ENCODE data around the gene ASB4. TPM values are rescaled to one million over a fixed set of nuclear protein-coding genes. Genes with fewer than 3 reads are reported as not detected.

The ASB4 gene
- total RNA-seq, 4 donors from 2014 or later = 0.34 to 1.5 TPM; not detected in 2

DNA sequence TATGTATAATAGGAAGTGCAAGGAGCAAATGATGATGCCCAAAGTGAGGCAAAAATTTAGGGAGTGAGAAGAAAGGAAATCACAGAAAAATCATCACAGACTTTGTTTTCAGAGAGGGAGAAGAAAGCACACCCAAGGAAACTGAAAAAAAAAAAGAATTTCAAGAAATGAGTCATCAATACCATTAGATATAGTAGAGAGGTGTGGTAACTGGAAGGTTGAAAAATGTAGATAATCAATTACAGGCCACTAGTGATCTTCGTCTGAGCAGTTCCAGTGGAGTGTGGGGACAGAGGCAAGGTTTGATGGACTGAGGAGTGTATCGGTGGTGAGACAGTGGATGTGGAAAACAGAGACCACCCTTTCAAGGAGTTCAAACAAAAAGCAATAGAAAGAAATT, 31.7 kb downstream of the ASB4 start:
- intact Hi-C loops (cut with DNase I; ENCODE audit: low total_unique reads) = no loop called here
- no peak for TF ChIP-seq CTCF (IDR thresholded peaks at IDR 0.05)
- TF ChIP-seq POLR2A (IDR thresholded peaks at IDR 0.05) = no peak
- Histone ChIP-seq H3K27ac (no peak overlapping the region), H3K27me3 (no peaks in the 10 kb centered on the region), H3K9me3 (no peaks in the 10 kb centered on the region), H3K4me3 (no peak overlapping the region), H3K36me3 (no peaks in the 10 kb centered on the region), H3K4me1 (no peaks in the 10 kb centered on the region)
- DNase-seq = no peak

GRCh38 chr7:95517870-95518269, 32.1 kb downstream of the ASB4 start:
- Histone ChIP-seq H3K4me1 (no peaks in the 10 kb centered on the region), H3K27me3 (no peaks in the 10 kb centered on the region), H3K36me3 (no peaks in the 10 kb centered on the region), H3K27ac (no peak overlapping the region), H3K9me3 (no peaks in the 10 kb centered on the region), H3K4me3 (no peak overlapping the region)
- intact Hi-C loops (cut with DNase I; ENCODE audit: low total_unique reads) = no loop called here
- no peak for DNase-seq
- no peak for TF ChIP-seq POLR2A (IDR thresholded peaks at IDR 0.05)
- TF ChIP-seq CTCF (IDR thresholded peaks at IDR 0.05) = no peak

DNA sequence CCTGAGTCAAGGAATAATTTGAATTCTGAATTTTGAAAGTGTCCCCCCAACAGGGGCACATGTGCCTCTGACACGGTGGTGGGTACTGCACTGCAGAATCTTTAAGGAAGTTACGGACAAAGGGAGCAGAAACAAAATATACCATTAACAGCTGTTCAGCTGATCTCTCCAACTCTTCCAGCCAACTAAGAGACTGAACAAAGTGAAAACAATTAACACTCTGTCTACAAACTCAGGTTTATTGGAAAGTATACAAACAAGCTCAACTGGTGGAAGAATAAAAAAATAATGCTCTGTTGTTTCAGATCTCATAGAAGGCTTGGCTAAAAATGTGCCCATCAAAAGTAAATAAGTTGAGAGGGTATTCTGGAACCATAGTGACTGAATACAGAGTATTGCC, 34.4 kb downstream of the ASB4 start:
- Histone ChIP-seq H3K27ac (no peak overlapping the region), H3K9me3 (no peaks in the 10 kb centered on the region), H3K36me3 (no peaks in the 10 kb centered on the region), H3K4me1 (no peaks in the 10 kb centered on the region), H3K4me3 (no peak overlapping the region), H3K27me3 (no peaks in the 10 kb centered on the region)
- intact Hi-C loops (cut with DNase I; ENCODE audit: low total_unique reads) = no loop called here
- no peak for DNase-seq
- TF ChIP-seq CTCF (IDR thresholded peaks at IDR 0.05) (no peak), POLR2A (IDR thresholded peaks at IDR 0.05) (no peak)

GRCh38 chr7:95525503-95525902, 39.8 kb downstream of the ASB4 start:
- Histone ChIP-seq H3K27ac (peak overlapping the region in 1 of 2 donors; percentile 45), H3K4me3 (no peak overlapping the region), H3K9me3 (no peaks in the 10 kb centered on the region), H3K36me3 (no peaks in the 10 kb centered on the region), H3K27me3 (no peaks in the 10 kb centered on the region), H3K4me1 (no peaks in the 10 kb centered on the region)
- DNase-seq = no peak
- no peak for TF ChIP-seq POLR2A (IDR thresholded peaks at IDR 0.05)
- TF ChIP-seq CTCF (IDR thresholded peaks at IDR 0.05) = no peak
- intact Hi-C loops (cut with DNase I; ENCODE audit: low total_unique reads) = loop anchor here (5.0 kb wide), 1 partner anchor 162 kb away; no protein-coding TSS in a partner anchor

DNA sequence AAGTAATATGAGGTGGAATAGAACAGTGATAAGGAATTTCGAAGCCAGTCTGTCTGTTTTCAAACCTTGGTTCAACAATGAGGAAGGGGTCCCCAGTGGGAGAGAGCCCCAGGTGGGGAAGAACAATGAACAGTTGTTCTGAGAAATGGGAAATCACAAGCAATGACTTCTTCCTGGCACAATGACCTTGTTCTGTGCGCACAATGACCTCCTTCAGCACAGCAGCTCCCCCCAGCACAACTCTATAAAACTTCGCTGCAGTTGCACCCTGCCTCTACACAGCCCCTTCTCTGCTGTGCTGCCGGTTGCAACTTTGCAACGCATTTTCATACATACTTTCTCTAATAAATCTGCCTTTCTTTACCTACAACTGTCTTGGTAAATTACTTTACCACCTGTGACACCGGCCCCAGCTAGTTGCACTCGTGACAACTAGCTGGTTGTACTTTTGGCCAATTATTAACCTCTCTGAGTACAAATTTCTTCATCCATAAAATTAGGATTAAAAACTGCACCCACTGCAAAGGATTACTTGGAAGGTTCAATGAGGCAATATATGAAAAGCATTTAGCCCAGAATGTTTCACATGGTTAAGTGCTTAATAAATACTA, 40.5 kb downstream of the ASB4 start:
- TF ChIP-seq POLR2A (IDR thresholded peaks at IDR 0.05) (no peak), CTCF (IDR thresholded peaks at IDR 0.05) (no peak)
- Histone ChIP-seq H3K27ac (peak overlapping the region in 1 of 2 donors; percentile 45), H3K9me3 (no peaks in the 10 kb centered on the region), H3K4me3 (no peak overlapping the region), H3K4me1 (no peaks in the 10 kb centered on the region), H3K36me3 (no peaks in the 10 kb centered on the region), H3K27me3 (no peaks in the 10 kb centered on the region)
- no peak for DNase-seq
- intact Hi-C loops (cut with DNase I; ENCODE audit: low total_unique reads) = loop anchor here (5.0 kb wide), 1 partner anchor 161 kb away; no protein-coding TSS in a partner anchor

Data from uterus (tissue), 4 donors.